Loucy (cell line): ENCODE data around the gene NXNL1.

Experiments
- CTCF ChIP-seq: fragments of 200-600 bp; sonication (generic); conservative IDR thresholded peaks from 2 replicates; pipeline ENCODE4 v1.5.1; 2014; ENCODE audit warnings: mild to moderate bottlenecking, antibody characterized with exemption, low read length
- EZH2phosphoT487 ChIP-seq: fragments of 200-600 bp; IDR thresholded peaks from 2 replicates; pipeline ENCODE4 v1.6.1; 2018; ENCODE audit warnings: antibody characterized with exemption, mild to moderate bottlenecking, moderate library complexity, borderline replicate concordance

- no peak for TF ChIP-seq CTCF
- no peak for TF ChIP-seq EZH2phosphoT487
Measured at GRCh38 chr19:17490411-17490810, 29.7 kb upstream of the NXNL1 start.
